Breast epithelium (tissue), 3 donors: ENCODE data around the gene PHC2.

Source experiments
- CTCF ChIP-seq, 3 donors: fragments of 450-650 bp; IDR thresholded peaks; one replicate each; pipeline ENCODE4 v1.5.1; 2016 to 2017; ENCODE audit warnings: antibody characterized with exemption in 3 of 3, mild to moderate bottlenecking in 3 of 3, moderate library complexity in 3 of 3
- POLR2A ChIP-seq: fragments of 450-650 bp; IDR thresholded peaks from one replicate; pipeline ENCODE4 v1.6.1; 2016; ENCODE audit warnings: antibody characterized with exemption, mild to moderate bottlenecking, moderate library complexity
- POLR2AphosphoS5 ChIP-seq, 3 donors: sonication (generic); formaldehyde crosslinking; IDR thresholded peaks; one replicate each; pipeline ENCODE4 v1.6.1; 2017; ENCODE audit warnings: antibody characterized with exemption in 3 of 3

DNA sequence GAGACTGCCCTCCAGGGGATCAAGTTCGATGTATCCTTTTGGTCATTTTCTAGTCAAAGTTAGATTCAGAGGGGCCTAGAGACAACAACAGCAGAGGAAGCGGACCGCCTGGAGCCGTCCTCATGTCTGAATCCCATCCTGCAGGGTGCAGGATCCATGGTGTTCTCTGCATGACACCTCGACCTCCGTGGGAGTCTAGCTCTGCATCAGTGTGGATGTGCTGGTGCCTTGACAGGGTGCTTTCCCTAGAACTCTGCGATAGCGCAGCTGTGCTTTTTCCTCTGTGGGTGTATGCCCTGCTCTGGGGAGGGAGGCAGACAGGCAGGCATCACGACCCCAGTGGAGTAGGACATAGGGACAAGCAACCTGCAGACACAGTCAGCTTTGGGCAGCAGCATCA is 61.8 kb downstream of the PHC2 start:
- no peak for TF ChIP-seq POLR2A
- TF ChIP-seq CTCF (IDR thresholded peaks at IDR 0.05) = no peak
- TF ChIP-seq POLR2AphosphoS5 (IDR thresholded peaks at IDR 0.05) = no peak
